Measurements from ENCODE around the gene ARIH1.
"Not testable (repeated sequence)": the region's sequence is repeated elsewhere in the genome, so short reads cannot be mapped to it uniquely, and the experiment has no call there.

ARIH1 gene

GRCh38 chr15:72608084-72608483, 134.0 kb downstream of the ARIH1 start:
- not testable (repeated sequence) for H3K9me3 Mint-ChIP-seq; DNase-seq; H3K27ac Mint-ChIP-seq; H3K4me1 Mint-ChIP-seq (ENCODE audit: low read depth in 2 of 2); ATAC-seq (replicated peaks); H3K4me3 Mint-ChIP-seq; H3K36me3 Mint-ChIP-seq (ENCODE audit: insufficient read depth)
- peaks cover 7 to 13% of the 10 kb centered on the region in 2 donors for H3K27me3 Mint-ChIP-seq

- H3K4me3 Mint-ChIP-seq, result no peak overlapping the region
- no peaks in the 10 kb centered on the region for H3K27me3 Mint-ChIP-seq
- H3K27ac Mint-ChIP-seq, result no peak overlapping the region
- no peaks in the 10 kb centered on the region for H3K4me1 Mint-ChIP-seq (ENCODE audit: low read depth in 2 of 2)
- ATAC-seq (replicated peaks) (no peak), DNase-seq (no peak)
- H3K9me3 Mint-ChIP-seq, result no peaks in the 10 kb centered on the region
- H3K36me3 Mint-ChIP-seq (ENCODE audit: insufficient read depth), result peaks cover 6% of the 10 kb centered on the region
These were observed 135.7 kb downstream of the ARIH1 start for GRCh38 chr15:72609862-72610261.

- not testable (repeated sequence) for DNase-seq; ATAC-seq (replicated peaks); H3K36me3 Mint-ChIP-seq (ENCODE audit: insufficient read depth); H3K4me1 Mint-ChIP-seq (ENCODE audit: low read depth in 2 of 2); H3K27ac Mint-ChIP-seq; H3K4me3 Mint-ChIP-seq; H3K9me3 Mint-ChIP-seq; H3K27me3 Mint-ChIP-seq
These were observed 138.2 kb downstream of the ARIH1 start for GRCh38 chr15:72612324-72612723.

- no peak for ATAC-seq (replicated peaks)
- H3K27ac Mint-ChIP-seq, result no peak overlapping the region
- DNase-seq, result no peak
- peaks cover 2% of the 10 kb centered on the region for H3K36me3 Mint-ChIP-seq (ENCODE audit: insufficient read depth)
- H3K4me3 Mint-ChIP-seq, result no peak overlapping the region
- no peaks in the 10 kb centered on the region for H3K4me1 Mint-ChIP-seq (ENCODE audit: low read depth in 2 of 2)
- no peaks in the 10 kb centered on the region for H3K27me3 Mint-ChIP-seq
- H3K9me3 Mint-ChIP-seq, result no peaks in the 10 kb centered on the region
These were observed 140.8 kb downstream of the ARIH1 start for GRCh38 chr15:72614810-72615532.

GRCh38 chr15:72615533-72616233, 141.6 kb downstream of the ARIH1 start:
- not testable (repeated sequence) for H3K27ac Mint-ChIP-seq; DNase-seq; H3K36me3 Mint-ChIP-seq (ENCODE audit: insufficient read depth); H3K9me3 Mint-ChIP-seq; H3K4me3 Mint-ChIP-seq; H3K4me1 Mint-ChIP-seq (ENCODE audit: low read depth in 2 of 2); H3K27me3 Mint-ChIP-seq
- ATAC-seq (replicated peaks), result peak; percentile 41

- no peaks in the 10 kb centered on the region for H3K4me1 Mint-ChIP-seq (ENCODE audit: low read depth in 2 of 2)
- H3K36me3 Mint-ChIP-seq (ENCODE audit: insufficient read depth), result peaks cover 2% of the 10 kb centered on the region
- ATAC-seq (replicated peaks) (no peak), DNase-seq (no peak)
- H3K27me3 Mint-ChIP-seq, result no peaks in the 10 kb centered on the region
- no peaks in the 10 kb centered on the region for H3K9me3 Mint-ChIP-seq
- no peak overlapping the region for H3K27ac Mint-ChIP-seq
- no peak overlapping the region for H3K4me3 Mint-ChIP-seq
These were observed 142.5 kb downstream of the ARIH1 start for GRCh38 chr15:72616491-72617210.

GRCh38 chr15:72623854-72624253, 149.7 kb downstream of the ARIH1 start:
- DNase-seq; H3K36me3 Mint-ChIP-seq (ENCODE audit: insufficient read depth); ATAC-seq (replicated peaks); H3K4me3 Mint-ChIP-seq; H3K27me3 Mint-ChIP-seq; H3K4me1 Mint-ChIP-seq (ENCODE audit: low read depth in 2 of 2); H3K9me3 Mint-ChIP-seq; H3K27ac Mint-ChIP-seq: not testable (repeated sequence)

GRCh38 chr15:72626153-72626552, 152.0 kb downstream of the ARIH1 start:
- ATAC-seq (replicated peaks); H3K4me3 Mint-ChIP-seq: not testable (repeated sequence)

GRCh38 chr15:72628249-72629067, 154.3 kb downstream of the ARIH1 start:
- not testable (repeated sequence) for H3K36me3 Mint-ChIP-seq (ENCODE audit: insufficient read depth); H3K27ac Mint-ChIP-seq; H3K4me3 Mint-ChIP-seq; H3K27me3 Mint-ChIP-seq; ATAC-seq (replicated peaks); DNase-seq; H3K4me1 Mint-ChIP-seq (ENCODE audit: low read depth in 2 of 2); H3K9me3 Mint-ChIP-seq

More at GRCh38 chr15:72626153-72626552, 152.0 kb downstream of the ARIH1 start:
- not testable (repeated sequence) for H3K4me1 Mint-ChIP-seq (ENCODE audit: low read depth in 2 of 2); H3K36me3 Mint-ChIP-seq (ENCODE audit: insufficient read depth); H3K9me3 Mint-ChIP-seq; H3K27ac Mint-ChIP-seq; DNase-seq; H3K27me3 Mint-ChIP-seq

GRCh38 chr15:72629068-72629570, 155.0 kb downstream of the ARIH1 start:
- peak overlapping the region in 1 of 2 donors; percentile 20 for H3K27ac Mint-ChIP-seq
- not testable (repeated sequence) for DNase-seq; ATAC-seq (replicated peaks); H3K9me3 Mint-ChIP-seq; H3K4me1 Mint-ChIP-seq (ENCODE audit: low read depth in 2 of 2); H3K27me3 Mint-ChIP-seq; H3K4me3 Mint-ChIP-seq; H3K36me3 Mint-ChIP-seq (ENCODE audit: insufficient read depth)

GRCh38 chr15:72636519-72637282, 162.6 kb downstream of the ARIH1 start:
- H3K27ac Mint-ChIP-seq, result peak overlapping the region in 1 of 2 donors; percentile 41
- peak; percentile 73 for ATAC-seq (replicated peaks)
- H3K4me1 Mint-ChIP-seq (ENCODE audit: low read depth in 2 of 2); H3K9me3 Mint-ChIP-seq; H3K36me3 Mint-ChIP-seq (ENCODE audit: insufficient read depth); H3K27me3 Mint-ChIP-seq: not testable (repeated sequence)
- peak; percentile 26 to 42 (median 40) for DNase-seq
- peak overlapping the region in 1 of 2 donors; percentile 79 for H3K4me3 Mint-ChIP-seq

GRCh38 chr15:72639759-72640483, 165.8 kb downstream of the ARIH1 start:
- not testable (repeated sequence) for H3K4me1 Mint-ChIP-seq (ENCODE audit: low read depth in 2 of 2); ATAC-seq (replicated peaks); H3K27ac Mint-ChIP-seq; H3K36me3 Mint-ChIP-seq (ENCODE audit: insufficient read depth); H3K4me3 Mint-ChIP-seq; H3K27me3 Mint-ChIP-seq; H3K9me3 Mint-ChIP-seq; DNase-seq

Data from effector memory CD8-positive, alpha-beta T cell (primary cell).